NB4 (cell line): ENCODE results near the gene CMYA5.

Experiments
- DNase-seq: peaks from one replicate; pipeline ENCODE4 v3.0.0; 2010; ENCODE audit warnings: low read depth
- H3K4me3 ChIP-seq: one replicate; pipeline ENCODE4 v1.5.1; 2011; ENCODE audit warnings: mild to moderate bottlenecking, low read depth, low read length, moderate library complexity
- MYC ChIP-seq: IDR thresholded peaks from 2 replicates; pipeline ENCODE4 v1.6.1; 2011; ENCODE audit warnings: low read depth, low read length
- POLR2A ChIP-seq: IDR thresholded peaks from 2 replicates; pipeline ENCODE4 v1.6.1; 2011; ENCODE audit warnings: mild to moderate bottlenecking; ENCODE audit not compliant: insufficient read length; ENCODE audit errors: extremely low read depth
- TF ChIP-seq, protein P1 (sequence below): IDR thresholded peaks from one replicate; pipeline ENCODE4 v1.5.1; 2012; ENCODE audit warnings: low read depth, low read length
- TF ChIP-seq, protein P2 (sequence below): IDR thresholded peaks from 2 replicates; pipeline ENCODE4 v1.6.1; 2011; ENCODE audit warnings: low read depth, low read length

Gene CMYA5

DNA sequence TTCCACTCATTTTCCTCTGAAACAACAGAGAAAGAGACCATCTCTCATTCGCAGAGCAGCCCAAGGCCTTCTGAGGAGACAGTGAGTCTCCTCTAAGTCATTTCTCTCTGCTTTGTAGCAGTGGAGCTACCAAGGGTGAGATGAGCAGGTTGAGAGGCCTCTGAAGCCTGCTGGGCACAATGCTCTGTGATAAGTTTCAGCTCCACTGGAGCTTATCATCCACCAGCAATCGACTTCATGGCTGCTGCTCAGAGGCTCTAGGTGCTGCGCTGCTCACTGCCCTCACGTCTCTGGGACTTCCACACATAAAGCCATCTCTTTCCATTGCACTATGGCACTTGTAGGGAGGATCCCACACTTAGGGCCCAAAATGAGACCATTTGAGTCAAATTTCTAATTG lies 96.3 kb downstream of the CMYA5 start:
- no peak overlapping the region for H3K4me3 ChIP-seq
- no peak for DNase-seq
- TF ChIP-seq POLR2A (no peak), MYC (no peak)
- TF ChIP-seq, protein P1, sequence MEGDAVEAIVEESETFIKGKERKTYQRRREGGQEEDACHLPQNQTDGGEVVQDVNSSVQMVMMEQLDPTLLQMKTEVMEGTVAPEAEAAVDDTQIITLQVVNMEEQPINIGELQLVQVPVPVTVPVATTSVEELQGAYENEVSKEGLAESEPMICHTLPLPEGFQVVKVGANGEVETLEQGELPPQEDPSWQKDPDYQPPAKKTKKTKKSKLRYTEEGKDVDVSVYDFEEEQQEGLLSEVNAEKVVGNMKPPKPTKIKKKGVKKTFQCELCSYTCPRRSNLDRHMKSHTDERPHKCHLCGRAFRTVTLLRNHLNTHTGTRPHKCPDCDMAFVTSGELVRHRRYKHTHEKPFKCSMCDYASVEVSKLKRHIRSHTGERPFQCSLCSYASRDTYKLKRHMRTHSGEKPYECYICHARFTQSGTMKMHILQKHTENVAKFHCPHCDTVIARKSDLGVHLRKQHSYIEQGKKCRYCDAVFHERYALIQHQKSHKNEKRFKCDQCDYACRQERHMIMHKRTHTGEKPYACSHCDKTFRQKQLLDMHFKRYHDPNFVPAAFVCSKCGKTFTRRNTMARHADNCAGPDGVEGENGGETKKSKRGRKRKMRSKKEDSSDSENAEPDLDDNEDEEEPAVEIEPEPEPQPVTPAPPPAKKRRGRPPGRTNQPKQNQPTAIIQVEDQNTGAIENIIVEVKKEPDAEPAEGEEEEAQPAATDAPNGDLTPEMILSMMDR, result no peak
- TF ChIP-seq, protein P2, sequence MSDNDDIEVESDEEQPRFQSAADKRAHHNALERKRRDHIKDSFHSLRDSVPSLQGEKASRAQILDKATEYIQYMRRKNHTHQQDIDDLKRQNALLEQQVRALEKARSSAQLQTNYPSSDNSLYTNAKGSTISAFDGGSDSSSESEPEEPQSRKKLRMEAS, result no peak

DNA sequence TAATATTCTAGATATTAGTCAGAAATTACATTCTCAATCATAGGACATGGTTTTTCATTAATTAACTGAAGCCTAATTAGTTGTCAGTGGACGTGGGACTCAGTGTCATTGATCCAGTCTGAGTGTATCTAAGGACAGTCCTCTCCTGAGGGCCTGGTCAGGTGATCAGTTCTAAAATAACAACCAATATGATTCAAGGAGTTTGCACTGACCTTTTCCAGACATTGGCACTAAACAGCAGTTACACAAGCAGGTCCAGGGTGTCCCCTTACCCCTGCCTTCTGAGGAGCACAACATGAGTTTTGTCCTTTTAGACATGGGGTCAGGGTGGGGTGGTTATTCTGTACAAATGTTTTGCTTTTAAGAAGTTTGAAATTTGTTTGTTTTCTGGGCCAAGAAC lies 97.8 kb downstream of the CMYA5 start:
- TF ChIP-seq, protein P2, result no peak
- TF ChIP-seq POLR2A (no peak), MYC (no peak)
- TF ChIP-seq, protein P1, result no peak
- H3K4me3 ChIP-seq, result no peak overlapping the region
- no peak for DNase-seq

DNA sequence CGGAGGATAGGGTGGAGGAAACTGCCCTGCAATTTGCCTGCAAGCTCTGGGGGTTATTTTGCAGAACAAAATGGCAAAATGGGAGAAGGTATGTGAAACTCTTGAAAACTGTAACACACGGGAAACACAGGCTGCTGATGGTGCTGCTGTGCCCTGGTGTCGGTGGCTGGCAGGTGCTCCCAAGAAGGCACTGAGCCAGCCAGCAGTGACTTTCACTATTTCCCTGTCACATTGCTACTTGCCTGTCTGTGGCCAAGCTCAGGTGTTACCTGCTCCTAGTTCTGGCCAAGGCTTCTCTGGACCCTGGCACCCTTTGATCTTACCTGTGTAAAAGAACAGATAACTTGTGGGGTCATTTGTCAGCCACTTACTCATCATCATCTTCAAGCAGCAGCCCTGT lies 102.2 kb downstream of the CMYA5 start:
- H3K4me3 ChIP-seq, result no peak overlapping the region
- TF ChIP-seq, protein P2, result no peak
- TF ChIP-seq POLR2A (no peak), MYC (no peak)
- TF ChIP-seq, protein P1, result no peak
- no peak for DNase-seq

DNA sequence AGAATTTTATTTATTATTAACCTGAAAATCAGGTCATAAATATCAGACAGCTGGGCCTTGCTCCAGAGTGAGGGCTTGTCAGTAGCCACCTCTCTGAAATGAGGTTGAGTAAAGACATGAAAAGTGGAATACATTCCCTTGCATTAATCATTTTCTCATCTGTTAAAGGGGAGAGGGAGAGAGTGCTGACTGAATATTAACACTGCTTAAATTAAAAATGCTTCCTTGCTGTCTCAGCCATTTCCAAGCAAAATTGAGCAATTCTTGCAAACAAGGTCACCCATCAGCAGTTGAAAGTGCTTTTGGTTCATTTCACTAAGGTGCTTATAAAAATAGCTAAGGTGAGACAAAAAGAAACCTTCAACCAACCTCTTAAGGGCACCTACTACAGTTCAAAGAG lies 102.8 kb downstream of the CMYA5 start:
- TF ChIP-seq POLR2A, result no peak
- TF ChIP-seq, protein P1, result no peak
- TF ChIP-seq, protein P2, result no peak
- no peak for TF ChIP-seq MYC
- H3K4me3 ChIP-seq, result no peak overlapping the region
- DNase-seq, result no peak

DNA sequence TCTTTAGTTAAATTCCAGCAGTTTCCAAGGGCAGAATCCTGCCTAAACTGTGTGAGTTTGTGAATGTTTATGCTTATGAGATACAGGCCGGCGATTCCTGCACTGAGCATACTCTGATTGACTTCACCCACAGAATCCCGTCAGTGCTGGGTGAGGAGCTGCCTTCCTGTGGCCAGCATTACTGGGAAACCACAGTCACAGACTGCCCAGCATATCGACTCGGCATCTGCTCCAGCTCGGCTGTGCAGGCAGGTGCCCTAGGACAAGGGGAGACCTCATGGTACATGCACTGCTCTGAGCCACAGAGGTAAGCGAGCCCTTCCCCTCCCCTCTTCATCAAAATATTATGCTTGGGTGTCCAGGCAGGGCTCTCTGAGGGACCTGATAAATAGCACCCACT lies 103.7 kb downstream of the CMYA5 start:
- H3K4me3 ChIP-seq, result no peak overlapping the region
- no peak for TF ChIP-seq MYC
- TF ChIP-seq, protein P1, result no peak
- no peak for TF ChIP-seq POLR2A
- TF ChIP-seq, protein P2, result no peak
- DNase-seq, result no peak

DNA sequence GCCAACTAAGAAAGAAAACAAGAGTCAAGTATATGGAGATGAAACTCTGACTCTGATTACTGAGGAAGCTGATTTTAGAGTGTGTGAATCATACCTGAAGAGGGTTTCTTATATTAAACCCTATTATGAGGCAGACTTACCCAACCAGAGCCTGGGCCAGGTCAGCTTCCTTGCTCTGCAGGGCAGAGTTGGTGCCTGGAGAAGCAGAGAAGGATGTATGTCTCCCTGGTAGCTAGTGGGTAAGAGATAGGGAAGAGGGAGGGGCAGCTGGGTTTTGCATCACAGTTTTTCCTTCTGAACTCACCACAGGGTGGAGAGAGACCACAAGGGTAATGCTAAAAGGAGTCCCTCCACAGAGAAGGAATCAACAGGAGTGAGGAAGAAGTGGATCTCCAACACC lies 104.1 kb downstream of the CMYA5 start:
- H3K4me3 ChIP-seq, result no peak overlapping the region
- no peak for DNase-seq
- TF ChIP-seq, protein P1, result no peak
- TF ChIP-seq, protein P2, result no peak
- TF ChIP-seq MYC, result no peak
- no peak for TF ChIP-seq POLR2A
